ENCODE results near the gene SEMA3D. TPM values are rescaled to one million over a fixed set of nuclear protein-coding genes. Genes with fewer than 3 reads are reported as not detected.

SEMA3D gene
- polyA plus RNA-seq, 1 donor from 2014 or later = 1.6 TPM

DNA sequence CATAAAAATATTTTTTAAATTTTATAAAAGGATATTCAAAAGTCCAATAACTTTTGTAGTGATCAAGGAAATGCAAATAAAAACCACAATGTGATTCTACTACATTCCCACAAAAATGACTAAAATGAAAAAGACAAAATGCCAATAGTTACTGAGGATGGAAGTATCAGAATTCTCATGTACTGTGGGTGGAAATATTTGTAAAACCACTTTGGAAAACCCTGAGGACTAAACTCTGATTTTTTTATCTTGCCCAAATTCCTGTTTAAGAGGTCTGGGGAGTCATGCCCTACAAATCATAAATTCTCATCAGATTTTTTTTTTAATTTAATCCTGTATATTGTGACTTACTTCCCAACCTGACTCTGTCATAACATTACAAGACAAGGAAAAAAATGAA lies 9.8 kb upstream of the SEMA3D start:
- no peaks in the 10 kb centered on the region for H3K9me2 ChIP-seq (ENCODE audit: insufficient read depth, low read length)
- H3F3A ChIP-seq (ENCODE audit: insufficient read depth, low read length, poor library complexity, severe bottlenecking) = no peaks in the 10 kb centered on the region
- H3K9me3 ChIP-seq (ENCODE audit: low read length) = no peaks in the 10 kb centered on the region

GRCh38 chr7:85191383-85191782 lies 4.5 kb upstream of the SEMA3D start:
- no peak overlapping the region for H3K9ac ChIP-seq (ENCODE audit: low read length)

More for the DNA sequence above, 9.8 kb upstream of the SEMA3D start:
- no peak overlapping the region for H3K27ac ChIP-seq (ENCODE audit: low read length)
- H2AFZ ChIP-seq (ENCODE audit: low read depth, low read length) = no peak overlapping the region
- no peaks in the 10 kb centered on the region for H3K27me3 ChIP-seq (ENCODE audit: insufficient read depth, low read depth, low read length)
- no peak overlapping the region for H3K9ac ChIP-seq (ENCODE audit: low read length)
- no peaks in the 10 kb centered on the region for H3K36me3 ChIP-seq (ENCODE audit: insufficient read depth, low read length)
- H4K20me1 ChIP-seq (ENCODE audit: insufficient read depth) = no peaks in the 10 kb centered on the region
- no peak overlapping the region for H3K4me3 ChIP-seq (ENCODE audit: low read length)
- no peaks in the 10 kb centered on the region for H3K79me2 ChIP-seq (replicated peaks; ENCODE audit: insufficient read depth, low read length)
- TF ChIP-seq POLR2AphosphoS5 (IDR thresholded peaks at IDR 0.05) = no peak
- TF ChIP-seq, protein P1, sequence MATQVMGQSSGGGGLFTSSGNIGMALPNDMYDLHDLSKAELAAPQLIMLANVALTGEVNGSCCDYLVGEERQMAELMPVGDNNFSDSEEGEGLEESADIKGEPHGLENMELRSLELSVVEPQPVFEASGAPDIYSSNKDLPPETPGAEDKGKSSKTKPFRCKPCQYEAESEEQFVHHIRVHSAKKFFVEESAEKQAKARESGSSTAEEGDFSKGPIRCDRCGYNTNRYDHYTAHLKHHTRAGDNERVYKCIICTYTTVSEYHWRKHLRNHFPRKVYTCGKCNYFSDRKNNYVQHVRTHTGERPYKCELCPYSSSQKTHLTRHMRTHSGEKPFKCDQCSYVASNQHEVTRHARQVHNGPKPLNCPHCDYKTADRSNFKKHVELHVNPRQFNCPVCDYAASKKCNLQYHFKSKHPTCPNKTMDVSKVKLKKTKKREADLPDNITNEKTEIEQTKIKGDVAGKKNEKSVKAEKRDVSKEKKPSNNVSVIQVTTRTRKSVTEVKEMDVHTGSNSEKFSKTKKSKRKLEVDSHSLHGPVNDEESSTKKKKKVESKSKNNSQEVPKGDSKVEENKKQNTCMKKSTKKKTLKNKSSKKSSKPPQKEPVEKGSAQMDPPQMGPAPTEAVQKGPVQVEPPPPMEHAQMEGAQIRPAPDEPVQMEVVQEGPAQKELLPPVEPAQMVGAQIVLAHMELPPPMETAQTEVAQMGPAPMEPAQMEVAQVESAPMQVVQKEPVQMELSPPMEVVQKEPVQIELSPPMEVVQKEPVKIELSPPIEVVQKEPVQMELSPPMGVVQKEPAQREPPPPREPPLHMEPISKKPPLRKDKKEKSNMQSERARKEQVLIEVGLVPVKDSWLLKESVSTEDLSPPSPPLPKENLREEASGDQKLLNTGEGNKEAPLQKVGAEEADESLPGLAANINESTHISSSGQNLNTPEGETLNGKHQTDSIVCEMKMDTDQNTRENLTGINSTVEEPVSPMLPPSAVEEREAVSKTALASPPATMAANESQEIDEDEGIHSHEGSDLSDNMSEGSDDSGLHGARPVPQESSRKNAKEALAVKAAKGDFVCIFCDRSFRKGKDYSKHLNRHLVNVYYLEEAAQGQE (IDR thresholded peaks at IDR 0.05; ENCODE audit: borderline replicate concordance) = no peak
- TF ChIP-seq RAD21 (conservative IDR thresholded peaks at IDR 0.05) = no peak
- TF ChIP-seq TAF1 (IDR thresholded peaks at IDR 0.05; ENCODE audit: low read depth) = no peak
- no peak for TF ChIP-seq SMC3 (conservative IDR thresholded peaks at IDR 0.05; ENCODE audit: poor library complexity)
- TF ChIP-seq EP300 (conservative IDR thresholded peaks at IDR 0.05; ENCODE audit: poor library complexity, severe bottlenecking) = no peak
- TF ChIP-seq CTCF (IDR thresholded peaks at IDR 0.05; ENCODE audit: poor library complexity, severe bottlenecking) = no peak
- no peak for TF ChIP-seq MXI1 (conservative IDR thresholded peaks at IDR 0.05; ENCODE audit: poor library complexity, severe bottlenecking)
- TF ChIP-seq EZH2 (IDR thresholded peaks at IDR 0.05; ENCODE audit: borderline replicate concordance, insufficient read depth, low read length, poor library complexity, severe bottlenecking) = no peak
- no peak overlapping the region for H3K4me2 ChIP-seq (ENCODE audit: low read length)

More at GRCh38 chr7:85191383-85191782, 4.5 kb upstream of the SEMA3D start:
- Histone ChIP-seq H3K36me3 (ENCODE audit: insufficient read depth, low read length) (no peaks in the 10 kb centered on the region), H3F3A (ENCODE audit: insufficient read depth, low read length, poor library complexity, severe bottlenecking) (no peaks in the 10 kb centered on the region), H3K4me2 (ENCODE audit: low read length) (no peak overlapping the region), H3K79me2 (replicated peaks; ENCODE audit: insufficient read depth, low read length) (no peaks in the 10 kb centered on the region), H2AFZ (ENCODE audit: low read depth, low read length) (no peak overlapping the region), H4K20me1 (ENCODE audit: insufficient read depth) (no peaks in the 10 kb centered on the region), H3K27ac (ENCODE audit: low read length) (no peak overlapping the region), H3K27me3 (ENCODE audit: insufficient read depth, low read depth, low read length) (peaks cover 13% of the 10 kb centered on the region), H3K9me2 (ENCODE audit: insufficient read depth, low read length) (no peaks in the 10 kb centered on the region), H3K9me3 (ENCODE audit: low read length) (no peaks in the 10 kb centered on the region), H3K4me3 (ENCODE audit: low read length) (no peak overlapping the region)
- TF ChIP-seq RAD21 (conservative IDR thresholded peaks at IDR 0.05) = peak; percentile 17
- TF ChIP-seq EZH2 (IDR thresholded peaks at IDR 0.05; ENCODE audit: borderline replicate concordance, insufficient read depth, low read length, poor library complexity, severe bottlenecking) = no peak

Data from neural cell (in vitro differentiated cells).